Keratinocyte (primary cell): Measurements from ENCODE around the gene ADGRB2. TPM values are rescaled to one million over a fixed set of nuclear protein-coding genes. Genes with fewer than 3 reads are reported as not detected.

ENCODE experiments used
- DNase-seq: peaks from one replicate; pipeline ENCODE4 v3.0.0-alpha.2; 2011; ENCODE audit warnings: low read depth, missing footprints, low spot score
- FAIRE-seq: peaks from 2 replicates; lab custom pipeline; 2011; peaks lifted over from hg19 to GRCh38; lab: Jason Lieb, UNC
- H2AFZ ChIP-seq: 2 replicates; pipeline ENCODE4 v1.6.0; 2012; ENCODE audit warnings: low read length, control low read depth, inconsistent platforms; ENCODE audit not compliant: control insufficient read depth
- H3K27ac ChIP-seq: 2 replicates; pipeline ENCODE4 v1.5.1; 2011; ENCODE audit warnings: low read length; ENCODE audit not compliant: control insufficient read depth, insufficient read depth
- H3K27me3 ChIP-seq: 3 replicates; pipeline ENCODE4 v1.6.0; 2011; ENCODE audit warnings: low read length; ENCODE audit not compliant: control insufficient read depth, insufficient read depth; ENCODE audit errors: extremely low read depth
- H3K36me3 ChIP-seq, 2 experiments: 2 replicates in 1 of 2; 3 replicates in 1 of 2; pipeline ENCODE4 v1.5.1; 2011; ENCODE audit warnings: low read length in 2 of 2, mild to moderate bottlenecking in 1 of 2; ENCODE audit not compliant: control insufficient read depth in 2 of 2, insufficient read depth in 2 of 2; ENCODE audit errors: extremely low read depth in 1 of 2
- H3K4me1 ChIP-seq: 3 replicates; pipeline ENCODE4 v1.5.1; 2011; ENCODE audit warnings: low read length; ENCODE audit not compliant: control insufficient read depth, insufficient read depth; ENCODE audit errors: extremely low read depth
- H3K4me2 ChIP-seq: 3 replicates; pipeline ENCODE4 v1.6.0; 2011; ENCODE audit warnings: low read depth, low read length; ENCODE audit not compliant: control insufficient read depth, insufficient read depth; ENCODE audit errors: extremely low read depth
- H3K4me3 ChIP-seq, 3 experiments: fragments of 200-600 bp in 1 of 3; sonication (generic) in 1 of 3; 2 replicates in 2 of 3; 3 replicates in 1 of 3; pipeline ENCODE4 v1.5.1; 2011 to 2016; ENCODE audit warnings: low read length in 3 of 3, mild to moderate bottlenecking in 3 of 3, control low read depth in 2 of 3, inconsistent platforms in 1 of 3, low read depth in 1 of 3, mixed read lengths in 1 of 3, mixed run types in 1 of 3, moderate library complexity in 1 of 3; ENCODE audit not compliant: control insufficient read depth in 2 of 3, insufficient read depth in 2 of 3; ENCODE audit errors: extremely low read depth in 1 of 3
- H3K79me2 ChIP-seq: 2 replicates; pipeline ENCODE4 v1.6.0; 2012; ENCODE audit warnings: low read length; ENCODE audit not compliant: control insufficient read depth, insufficient read depth
- H3K9ac ChIP-seq: 3 replicates; pipeline ENCODE4 v1.6.0; 2011; ENCODE audit warnings: low read length; ENCODE audit not compliant: control insufficient read depth, insufficient read depth; ENCODE audit errors: extremely low read depth
- H3K9me1 ChIP-seq: 3 replicates; pipeline ENCODE4 v1.6.0; 2011; ENCODE audit warnings: low read length; ENCODE audit not compliant: control insufficient read depth, insufficient read depth; ENCODE audit errors: extremely low read depth
- H3K9me3 ChIP-seq: 2 replicates; pipeline ENCODE4 v1.5.1; 2012; ENCODE audit warnings: low read depth, low read length; ENCODE audit not compliant: control insufficient read depth
- H4K20me1 ChIP-seq: 3 replicates; pipeline ENCODE4 v1.6.0; 2011; ENCODE audit warnings: low read length; ENCODE audit not compliant: control insufficient read depth, insufficient read depth; ENCODE audit errors: extremely low read depth
- CTCF ChIP-seq, 3 experiments: IDR thresholded peaks in 1 of 3; conservative IDR thresholded peaks in 1 of 3; optimal IDR thresholded peaks in 1 of 3; 2 replicates in 2 of 3; 3 replicates in 1 of 3; pipeline versions ENCODE3 to v1.5.1; 2011; ENCODE audit warnings: low read length in 3 of 3, mild to moderate bottlenecking in 3 of 3, moderate library complexity in 2 of 3, control low read depth in 1 of 3, inconsistent platforms in 1 of 3; ENCODE audit not compliant: insufficient read depth in 2 of 3; ENCODE audit errors: extremely low read depth in 1 of 3
- EZH2 ChIP-seq: IDR thresholded peaks from one replicate; pipeline ENCODE4 v1.6.1; 2012; ENCODE audit warnings: inconsistent platforms, mild to moderate bottlenecking, low read length, moderate library complexity
- dilution Hi-C: fragments of 300-500 bp; cut with MboI; formaldehyde crosslinking; loops from one replicate; pipeline ENCODE4 v1.7.0; 2020; ENCODE audit warnings: low sequenced_read_pairs; ENCODE audit not compliant: extremely low pct_ligation_motif_present
- polyA plus RNA-seq, 5 experiments: library from polyadenylated mRNA; depleted of rRNA in 3 of 5; stranded (reverse) in 3 of 5; stranded (forward) in 1 of 5; unstranded in 1 of 5; fragments of >200 nt; gene quantifications; 1 replicate in 1 of 5; 2 replicates in 3 of 5; 3 replicates in 1 of 5; pipeline versions ENCODE4 v1.2.1 to v1.2.3, GENCODE V29; 2011 to 2012; ENCODE audit warnings: missing spikeins in 2 of 5, low read depth in 1 of 5, low replicate concordance in 1 of 5

Gene ADGRB2
- polyA plus RNA-seq, 1 donor (not counting 4 experiments of a cell fraction or from before 2014, with no cell fraction given) = 0.68 TPM

DNA sequence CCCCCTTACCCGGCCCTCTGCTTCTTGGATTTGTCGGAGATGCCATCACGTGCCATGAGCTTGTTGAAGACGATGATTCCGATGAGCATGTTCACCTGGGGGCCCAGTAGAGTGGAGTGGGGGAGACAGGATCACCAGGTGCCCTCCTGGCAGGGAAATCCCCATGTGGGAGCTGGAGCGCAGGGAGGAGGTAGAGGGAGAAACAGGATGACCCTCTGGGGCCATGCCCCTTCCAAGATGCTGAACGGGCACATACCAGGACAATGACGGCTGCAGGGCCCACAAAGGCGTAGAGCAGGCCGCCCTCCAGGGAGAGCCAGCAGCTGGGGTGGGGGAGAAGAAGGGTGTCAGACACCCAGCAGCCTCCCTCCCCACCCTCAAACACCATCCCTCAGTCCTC is 28.6 kb downstream of the ADGRB2 start:
- DNase-seq (no peak), FAIRE-seq (no peak)
- no peaks in the 10 kb centered on the region for H3K79me2 ChIP-seq
- dilution Hi-C loops = no loop called here
- no peaks in the 10 kb centered on the region for H3K9me3 ChIP-seq
- peaks cover 20% of the 10 kb centered on the region for H3K4me1 ChIP-seq
- H3K9me1 ChIP-seq = no peaks in the 10 kb centered on the region
- TF ChIP-seq CTCF (optimal IDR thresholded peaks at IDR 0.05 in 1 of 3, IDR thresholded peaks at IDR 0.05 in 1 of 3, conservative IDR thresholded peaks at IDR 0.05 in 1 of 3; ENCODE audit: extremely low read depth in 1 of 3, insufficient read depth in 2 of 3, low read length in 3 of 3) (no peak), EZH2 (no peak)
- no peaks in the 10 kb centered on the region for H4K20me1 ChIP-seq
- H3K27me3 ChIP-seq = no peaks in the 10 kb centered on the region
- no peak overlapping the region for H2AFZ ChIP-seq
- no peak overlapping the region for H3K9ac ChIP-seq
- H3K36me3 ChIP-seq = no peaks in the 10 kb centered on the region
- H3K27ac ChIP-seq = no peak overlapping the region
- no peak overlapping the region for H3K4me2 ChIP-seq
- H3K4me3 ChIP-seq = no peak overlapping the region

GRCh38 chr1:31734582-31735107 is 29.5 kb downstream of the ADGRB2 start:
- dilution Hi-C loops = no loop called here
- no peak overlapping the region for H2AFZ ChIP-seq
- H3K9ac ChIP-seq = no peak overlapping the region
- H3K4me3 ChIP-seq = no peak overlapping the region
- no peaks in the 10 kb centered on the region for H4K20me1 ChIP-seq
- H3K9me3 ChIP-seq = no peaks in the 10 kb centered on the region
- no peak overlapping the region for H3K4me2 ChIP-seq
- H3K9me1 ChIP-seq = no peaks in the 10 kb centered on the region
- H3K27me3 ChIP-seq = no peaks in the 10 kb centered on the region
- DNase-seq (no peak), FAIRE-seq (peak; percentile 66)
- H3K4me1 ChIP-seq = peaks cover 17% of the 10 kb centered on the region
- TF ChIP-seq CTCF (optimal IDR thresholded peaks at IDR 0.05 in 1 of 3, IDR thresholded peaks at IDR 0.05 in 1 of 3, conservative IDR thresholded peaks at IDR 0.05 in 1 of 3; ENCODE audit: extremely low read depth in 1 of 3, insufficient read depth in 2 of 3, low read length in 3 of 3) = no peak
- no peak for TF ChIP-seq EZH2
- H3K36me3 ChIP-seq = no peaks in the 10 kb centered on the region
- no peak overlapping the region for H3K27ac ChIP-seq
- no peaks in the 10 kb centered on the region for H3K79me2 ChIP-seq
